Gastrocnemius medialis (tissue), 4 donors: ENCODE results near the gene CSF2RB.

Source experiments
- CTCF ChIP-seq, 5 experiments: fragments of 450-650 bp in 3 of 5; fragments of 200-600 bp in 2 of 5; sonication (generic) in 2 of 5; IDR thresholded peaks in 4 of 5; conservative IDR thresholded peaks in 1 of 5; 1 replicate in 4 of 5; 2 replicates in 1 of 5; pipeline ENCODE4 v1.5.1; 2016 to 2019; ENCODE audit warnings: antibody characterized with exemption in 5 of 5, mild to moderate bottlenecking in 3 of 5, moderate library complexity in 3 of 5
- POLR2A ChIP-seq, 2 donors: fragments of 450-650 bp; IDR thresholded peaks; one replicate each; pipeline ENCODE4 v1.6.1; 2017; ENCODE audit warnings: antibody characterized with exemption in 2 of 2, mild to moderate bottlenecking in 2 of 2, moderate library complexity in 2 of 2

- TF ChIP-seq POLR2A (IDR thresholded peaks at IDR 0.05) (no peak), CTCF (IDR thresholded peaks at IDR 0.05 in 4 of 5, conservative IDR thresholded peaks at IDR 0.05 in 1 of 5) (no peak)
Observed at GRCh38 chr22:36885474-36885873, 28.0 kb upstream of the CSF2RB start.
